ENCODE measurements around the gene UBASH3B.
A peak's percentile ranks its signal among the peaks of the same experiment; 100 is the strongest.

Gene UBASH3B

GRCh38 chr11:122732342-122733315 lies 77.1 kb downstream of the UBASH3B start:
- no peak for DNase-seq (ENCODE audit: low read depth)

- DNase-seq (ENCODE audit: low read depth) = no peak
These were observed 77.8 kb downstream of the UBASH3B start for GRCh38 chr11:122733318-122733717.

GRCh38 chr11:122734848-122735496 lies 79.5 kb downstream of the UBASH3B start:
- no peak for DNase-seq (ENCODE audit: low read depth)

- no peak for DNase-seq (ENCODE audit: low read depth)
These were observed 82.6 kb downstream of the UBASH3B start for GRCh38 chr11:122737951-122738693.

GRCh38 chr11:122741613-122742300 lies 86.2 kb downstream of the UBASH3B start:
- no peak for DNase-seq (ENCODE audit: low read depth)

- DNase-seq (ENCODE audit: low read depth) = no peak
These were observed 86.9 kb downstream of the UBASH3B start for GRCh38 chr11:122742301-122743018.

GRCh38 chr11:122743097-122743741 lies 87.7 kb downstream of the UBASH3B start:
- DNase-seq (ENCODE audit: low read depth) = no peak

GRCh38 chr11:122743949-122744348 lies 88.4 kb downstream of the UBASH3B start:
- DNase-seq (ENCODE audit: low read depth) = peak; percentile 52

GRCh38 chr11:122744357-122744756 lies 88.8 kb downstream of the UBASH3B start:
- no peak for DNase-seq (ENCODE audit: low read depth)

- no peak for DNase-seq (ENCODE audit: low read depth)
These were observed 89.6 kb downstream of the UBASH3B start for GRCh38 chr11:122745111-122745510.

- DNase-seq (ENCODE audit: low read depth) = peak; percentile 22
These were observed 90.5 kb downstream of the UBASH3B start for GRCh38 chr11:122746050-122746478.

GRCh38 chr11:122746611-122747244 lies 91.2 kb downstream of the UBASH3B start:
- DNase-seq (ENCODE audit: low read depth) = no peak

GRCh38 chr11:122747351-122747781 lies 91.8 kb downstream of the UBASH3B start:
- DNase-seq (ENCODE audit: low read depth) = no peak

GRCh38 chr11:122749005-122749687 lies 93.6 kb downstream of the UBASH3B start:
- DNase-seq (ENCODE audit: low read depth) = peak; percentile 18

GRCh38 chr11:122750049-122750448 lies 94.5 kb downstream of the UBASH3B start:
- no peak for DNase-seq (ENCODE audit: low read depth)

GRCh38 chr11:122751292-122752070 lies 96.0 kb downstream of the UBASH3B start:
- no peak for DNase-seq (ENCODE audit: low read depth)

GRCh38 chr11:122754028-122754427 lies 98.5 kb downstream of the UBASH3B start:
- no peak for DNase-seq (ENCODE audit: low read depth)

GRCh38 chr11:122754553-122755322 lies 99.2 kb downstream of the UBASH3B start:
- DNase-seq (ENCODE audit: low read depth) = no peak

Data from activated T-helper 1 cell treated with Interleukin-2 at 50 U/mL for 16 hours (primary cell).